ENCODE data around the gene C12orf57. TPM values are rescaled to one million over a fixed set of nuclear protein-coding genes. Genes with fewer than 3 reads are reported as not detected.

Gene C12orf57
- total RNA-seq, 2 donors from 2014 or later: 229 to 609 TPM

- peak; percentile 46 to 48 for ATAC-seq
- Mint-ChIP-seq H3K36me3 (peaks cover 20 to 46% of the 10 kb centered on the region in 2 donors), H3K9me3 (no peaks in the 10 kb centered on the region), H3K27ac (peak overlapping the region; percentile 99 to 100)
- peak; percentile 86 to 91 for DNase-seq (ENCODE audit: low spot score in 2 of 2)
Measured at GRCh38 chr12:6944381-6945186, 762 bp downstream of the C12orf57 start.

GRCh38 chr12:6945613-6946012 is 1.8 kb downstream of the C12orf57 start:
- Mint-ChIP-seq H3K9me3 (no peaks in the 10 kb centered on the region), H3K27ac (peak overlapping the region; percentile 99 to 100), H3K36me3 (peaks cover 19 to 48% of the 10 kb centered on the region in 2 donors)
- DNase-seq (ENCODE audit: low spot score in 2 of 2): peak in 1 of 2 donors; percentile 63
- ATAC-seq: no peak

- peaks cover 19 to 53% of the 10 kb centered on the region in 2 donors for H3K36me3 Mint-ChIP-seq
- ATAC-seq (peak; percentile 41 to 45), DNase-seq (ENCODE audit: low spot score in 2 of 2) (peak; percentile 76 to 92)
- peak overlapping the region; percentile 99 to 100 for H3K27ac Mint-ChIP-seq
- no peaks in the 10 kb centered on the region for H3K9me3 Mint-ChIP-seq
Measured at GRCh38 chr12:6946033-6946919, 2.5 kb downstream of the C12orf57 start.

GRCh38 chr12:6946920-6947374 is 3.1 kb downstream of the C12orf57 start:
- Mint-ChIP-seq H3K27ac (peak overlapping the region; percentile 99 to 100), H3K9me3 (no peaks in the 10 kb centered on the region), H3K36me3 (peaks cover 24 to 57% of the 10 kb centered on the region in 2 donors)
- no peak for DNase-seq (ENCODE audit: low spot score in 2 of 2)
- no peak for ATAC-seq

- H3K9me3 Mint-ChIP-seq: no peaks in the 10 kb centered on the region
- peaks cover 30 to 64% of the 10 kb centered on the region in 2 donors for H3K36me3 Mint-ChIP-seq
- peak overlapping the region; percentile 86 to 99 for H3K27ac Mint-ChIP-seq
- ATAC-seq: no peak
- DNase-seq (ENCODE audit: low spot score in 2 of 2): no peak
Measured at GRCh38 chr12:6947615-6948014, 3.8 kb downstream of the C12orf57 start.

- Mint-ChIP-seq H3K9me3 (no peaks in the 10 kb centered on the region), H3K36me3 (peaks cover 45 to 72% of the 10 kb centered on the region in 2 donors), H3K27ac (peak overlapping the region; percentile 80 to 99)
- DNase-seq (ENCODE audit: low spot score in 2 of 2) (no peak), ATAC-seq (no peak)
Measured at GRCh38 chr12:6948873-6949594, 5.2 kb downstream of the C12orf57 start.

GRCh38 chr12:6950401-6950801 is 6.6 kb downstream of the C12orf57 start:
- ATAC-seq: no peak
- Mint-ChIP-seq H3K27ac (peak overlapping the region; percentile 93 to 99), H3K36me3 (peaks cover 58 to 71% of the 10 kb centered on the region in 2 donors)

GRCh38 chr12:6950811-6951540 is 7.2 kb downstream of the C12orf57 start, which contains the start of gene PTPN6:
PTPN6 (plus strand) TSS chr12:6951356; CDS start chr12:6951513, 157 bp downstream.
- ATAC-seq: peak; percentile 9
- H3K36me3 Mint-ChIP-seq: peaks cover 64 to 70% of the 10 kb centered on the region in 2 donors
- DNase-seq (ENCODE audit: low spot score in 2 of 2): peak; percentile 55 to 70
- H3K27ac Mint-ChIP-seq: peak within 1 kb of the TSS; percentile 97 to 99
- H3K9me3 Mint-ChIP-seq: no peaks in the 10 kb centered on the region

More at GRCh38 chr12:6950401-6950801, 6.6 kb downstream of the C12orf57 start:
- no peak for DNase-seq (ENCODE audit: low spot score in 2 of 2)
- no peaks in the 10 kb centered on the region for H3K9me3 Mint-ChIP-seq

GRCh38 chr12:6951551-6952120 is 7.8 kb downstream of the C12orf57 start:
- peak in 1 of 2 donors; percentile 68 for DNase-seq (ENCODE audit: low spot score in 2 of 2)
- peak in 1 of 2 donors; percentile 4 for ATAC-seq
- Mint-ChIP-seq H3K36me3 (peaks cover 70% of the 10 kb centered on the region in 2 donors), H3K27ac (peak overlapping the region; percentile 97 to 99), H3K9me3 (no peaks in the 10 kb centered on the region)

GRCh38 chr12:6952121-6952862 is 8.5 kb downstream of the C12orf57 start:
- DNase-seq (ENCODE audit: low spot score in 2 of 2): peak in 1 of 2 donors; percentile 65
- Mint-ChIP-seq H3K27ac (peak overlapping the region; percentile 97 to 99), H3K36me3 (peaks cover 70% of the 10 kb centered on the region in 2 donors), H3K9me3 (no peaks in the 10 kb centered on the region)
- ATAC-seq: peak in 1 of 2 donors; percentile 9

- ATAC-seq (no peak), DNase-seq (ENCODE audit: low spot score in 2 of 2) (no peak)
- peak overlapping the region; percentile 97 to 99 for H3K27ac Mint-ChIP-seq
- H3K9me3 Mint-ChIP-seq: no peaks in the 10 kb centered on the region
- H3K36me3 Mint-ChIP-seq: peaks cover 69% of the 10 kb centered on the region in 2 donors
Measured at GRCh38 chr12:6952863-6953441, 9.1 kb downstream of the C12orf57 start.

- H3K36me3 Mint-ChIP-seq: peaks cover 71 to 77% of the 10 kb centered on the region in 2 donors
- H3K9me3 Mint-ChIP-seq: no peaks in the 10 kb centered on the region
- peak overlapping the region; percentile 97 to 99 for H3K27ac Mint-ChIP-seq
- DNase-seq (ENCODE audit: low spot score in 2 of 2) (peak; percentile 67 to 92), ATAC-seq (peak; percentile 55)
Measured at GRCh38 chr12:6953442-6954315, 9.9 kb downstream of the C12orf57 start.

- DNase-seq (ENCODE audit: low spot score in 2 of 2): no peak
Measured at GRCh38 chr12:6954316-6955107, 10.7 kb downstream of the C12orf57 start.

More at GRCh38 chr12:6954316-6955107, 10.7 kb downstream of the C12orf57 start:
- Mint-ChIP-seq H3K27ac (peak overlapping the region; percentile 97 to 99), H3K36me3 (peaks cover 79 to 81% of the 10 kb centered on the region in 2 donors), H3K9me3 (no peaks in the 10 kb centered on the region)
- no peak for ATAC-seq
